22Rv1 (cell line): Measurements from ENCODE around the gene ZMYM2.
A peak's percentile ranks its signal among the peaks of the same experiment; 100 is the strongest.
"Not testable (repeated sequence)": the region's sequence is repeated elsewhere in the genome, so short reads cannot be mapped to it uniquely, and the experiment has no call there.

Experiments used
- H3K27ac ChIP-seq: fragments of 450-650 bp; 2 replicates; pipeline ENCODE4 v1.5.1; 2017
- CTCF ChIP-seq: fragments of 450-650 bp; IDR thresholded peaks from 2 replicates; pipeline ENCODE4 v1.5.1; 2017; ENCODE audit warnings: mild to moderate bottlenecking
- ZFX ChIP-seq: fragments of 450-650 bp; IDR thresholded peaks from 2 replicates; pipeline ENCODE4 v1.6.1; 2017; ENCODE audit warnings: antibody characterized with exemption, borderline replicate concordance

ZMYM2 gene

GRCh38 chr13:20028953-20029352 is 70.4 kb downstream of the ZMYM2 start:
- TF ChIP-seq ZFX (no peak), CTCF (no peak)
- H3K27ac ChIP-seq, result no peak overlapping the region

GRCh38 chr13:20033486-20033885 is 75.0 kb downstream of the ZMYM2 start:
- H3K27ac ChIP-seq, result no peak overlapping the region
- no peak for TF ChIP-seq CTCF
- TF ChIP-seq ZFX, result no peak

- TF ChIP-seq CTCF, result peak; percentile 67
- no peak for TF ChIP-seq ZFX
- no peak overlapping the region for H3K27ac ChIP-seq
Observed at GRCh38 chr13:20035130-20035529, 76.6 kb downstream of the ZMYM2 start.

- H3K27ac ChIP-seq, result no peak overlapping the region
- TF ChIP-seq CTCF (no peak), ZFX (no peak)
Observed at GRCh38 chr13:20037908-20038307, 79.4 kb downstream of the ZMYM2 start.

GRCh38 chr13:20042603-20043002 is 84.1 kb downstream of the ZMYM2 start:
- H3K27ac ChIP-seq, result not testable (repeated sequence)

GRCh38 chr13:20043207-20043925 is 84.8 kb downstream of the ZMYM2 start:
- no peak overlapping the region for H3K27ac ChIP-seq
- TF ChIP-seq ZFX, result no peak
- TF ChIP-seq CTCF, result no peak

- H3K27ac ChIP-seq, result no peak overlapping the region
- TF ChIP-seq ZFX (no peak), CTCF (no peak)
Observed at GRCh38 chr13:20044086-20044485, 85.6 kb downstream of the ZMYM2 start.

- no peak for TF ChIP-seq ZFX
- H3K27ac ChIP-seq, result no peak overlapping the region
Observed at GRCh38 chr13:20045950-20046548, 87.5 kb downstream of the ZMYM2 start.
